ENCODE data around the gene PRKACG. TPM values are rescaled to one million over a fixed set of nuclear protein-coding genes. Genes with fewer than 3 reads are reported as not detected.

The PRKACG gene
- total RNA-seq, 2 experiments from 2014 or later, result not detected

DNA sequence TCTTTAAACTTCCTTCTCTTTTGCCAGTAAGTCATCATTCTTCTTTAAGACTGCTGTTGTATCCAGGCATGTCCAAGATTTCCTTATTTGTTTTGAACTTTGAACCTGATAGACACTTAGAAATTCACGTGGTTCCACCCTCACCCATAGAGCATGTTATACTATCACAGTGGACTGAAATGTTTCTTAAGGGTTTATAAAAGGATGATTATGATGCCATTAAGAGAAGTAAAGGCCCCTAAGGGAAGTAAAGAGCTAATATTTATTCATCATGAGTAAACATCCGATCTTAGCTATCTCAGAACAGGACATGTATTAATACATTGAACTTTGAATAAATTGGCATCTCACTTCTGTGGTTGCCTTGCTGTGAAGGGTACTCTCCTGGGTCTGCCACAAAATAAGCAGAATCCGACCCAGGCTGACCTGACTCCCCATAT is 49.8 kb downstream of the PRKACG start:
- H3K4me1 Mint-ChIP-seq (ENCODE audit: low read depth), result no peaks in the 10 kb centered on the region
- no peaks in the 10 kb centered on the region for H3K9me3 Mint-ChIP-seq
- intact Hi-C loops (cut with micrococcal nuclease), result no loop called here
- H3K36me3 Mint-ChIP-seq (ENCODE audit: low read depth), result no peaks in the 10 kb centered on the region
- H3K4me3 Mint-ChIP-seq, result no peak overlapping the region
- CTCF ChIA-PET, result interaction anchor here (0.7 to 2.2 kb wide), 8 partner anchors 9 to 184 kb away, joined by 3 to 6 read pairs (median 4); a partner anchor contains a TSS
- no peak overlapping the region for H3K27ac Mint-ChIP-seq
- DNase-seq, result no peak
- peaks cover 5% of the 10 kb centered on the region for H3K27me3 Mint-ChIP-seq (ENCODE audit: low read depth)

DNA sequence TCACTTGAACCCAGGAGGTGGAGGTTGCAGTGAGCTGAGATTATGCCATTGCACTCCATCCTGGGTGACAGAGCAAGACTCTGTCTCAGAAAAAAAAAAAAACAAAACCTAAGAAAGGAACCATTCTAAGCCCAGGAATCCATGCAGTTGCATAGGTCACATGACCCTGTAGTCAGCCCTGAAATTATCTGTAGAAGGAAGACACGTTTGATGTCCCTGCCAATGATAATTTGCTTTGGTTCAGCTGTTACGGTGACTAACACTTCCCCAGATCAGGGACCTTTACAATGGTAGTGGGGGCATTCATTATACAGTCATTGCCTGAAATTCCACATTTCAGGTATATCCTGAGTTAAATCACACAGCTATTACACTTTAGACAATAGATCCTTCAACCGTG is 50.5 kb downstream of the PRKACG start:
- no peak overlapping the region for H3K27ac Mint-ChIP-seq

More for the DNA sequence above, 50.5 kb downstream of the PRKACG start:
- H3K9me3 Mint-ChIP-seq, result no peaks in the 10 kb centered on the region
- intact Hi-C loops (cut with micrococcal nuclease), result no loop called here
- DNase-seq, result no peak
- CTCF ChIA-PET, result interaction anchor here (1.1 to 2.2 kb wide), 6 partner anchors 10 to 184 kb away, joined by 3 to 6 read pairs (median 4); a partner anchor contains a TSS
- no peak overlapping the region for H3K4me3 Mint-ChIP-seq
- no peaks in the 10 kb centered on the region for H3K4me1 Mint-ChIP-seq (ENCODE audit: low read depth)
- no peaks in the 10 kb centered on the region for H3K36me3 Mint-ChIP-seq (ENCODE audit: low read depth)
- peaks cover 5% of the 10 kb centered on the region for H3K27me3 Mint-ChIP-seq (ENCODE audit: low read depth)

Other genes starting within 250 kb of the PRKACG start
- gene FXN, start 21.6 kb upstream of the PRKACG start, total RNA-seq, result 10 to 100 TPM; 16.8 to 17.3 TPM
- 1 to 10 TPM; 7.6 to 9.1 TPM for gene TJP2, start 160.2 kb upstream of the PRKACG start, total RNA-seq